HG03457 (cell line): ENCODE measurements around the gene ERBB4.
"Not testable (repeated sequence)": the region's sequence is repeated elsewhere in the genome, so short reads cannot be mapped to it uniquely, and the experiment has no call there.

Experiments used
- ATAC-seq: cut with Tn5 transposase; IDR thresholded peaks from one replicate; pipeline ENCODE4 v1.9.1; 2021; ENCODE audit warnings: moderate number of reproducible peaks; ENCODE audit not compliant: unreplicated experiment

Gene ERBB4

DNA sequence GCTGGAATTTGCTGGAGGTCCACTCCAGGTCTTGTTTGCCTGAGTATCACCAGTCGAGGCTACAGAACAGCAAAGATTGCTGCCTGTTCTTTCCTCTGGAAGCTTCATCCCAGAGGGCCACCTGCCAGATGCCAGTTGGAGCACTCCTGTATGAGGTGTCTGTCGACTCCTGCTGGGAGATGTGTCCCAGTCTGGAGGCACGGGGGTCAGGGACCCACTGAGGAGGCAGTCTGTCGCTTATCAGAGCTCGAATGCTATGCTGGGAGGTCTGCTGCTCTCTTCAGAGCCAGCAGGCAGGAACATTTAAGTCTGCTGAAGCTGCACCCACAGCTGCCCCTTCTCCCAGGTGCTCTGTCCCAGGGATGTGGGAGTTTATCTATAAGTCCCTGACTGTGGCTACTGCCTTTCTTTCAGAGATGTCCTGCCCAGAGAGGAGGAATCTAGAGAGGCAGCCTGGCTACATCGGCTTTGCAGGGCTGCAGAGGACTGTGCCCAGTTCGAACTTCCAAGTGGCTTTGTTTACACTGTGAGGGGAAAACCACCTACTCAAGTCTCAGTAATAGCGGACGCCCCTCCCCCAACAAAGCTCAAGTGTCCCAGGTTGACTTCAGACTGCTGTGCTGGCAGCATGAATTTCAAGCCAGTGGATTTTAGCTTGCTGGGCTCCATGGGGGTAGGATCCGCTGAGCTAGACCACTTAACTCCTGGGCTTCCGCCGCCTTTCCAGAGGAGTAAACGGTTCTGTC lies 301.1 kb downstream of the ERBB4 start:
- no peak for ATAC-seq

DNA sequence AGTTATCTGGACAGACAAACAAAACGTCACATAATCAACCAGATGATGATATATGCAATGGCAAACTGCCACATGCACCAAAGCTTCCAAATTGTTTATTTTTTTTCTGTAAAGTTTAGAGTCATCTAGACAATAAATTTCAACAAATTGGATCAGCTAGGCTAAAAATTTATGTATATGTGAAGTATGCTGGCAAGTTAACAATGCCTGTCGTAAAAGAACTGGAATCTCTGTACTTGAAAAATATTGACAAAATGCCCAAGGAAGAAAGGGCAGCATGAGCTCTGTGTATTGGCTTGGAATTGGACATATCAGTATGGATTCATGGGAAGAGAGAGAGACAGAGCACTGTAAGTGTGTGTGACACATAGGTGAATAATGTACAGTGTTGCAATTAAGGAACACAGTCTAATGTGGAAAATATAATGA lies 309.8 kb downstream of the ERBB4 start:
- no peak for ATAC-seq

DNA sequence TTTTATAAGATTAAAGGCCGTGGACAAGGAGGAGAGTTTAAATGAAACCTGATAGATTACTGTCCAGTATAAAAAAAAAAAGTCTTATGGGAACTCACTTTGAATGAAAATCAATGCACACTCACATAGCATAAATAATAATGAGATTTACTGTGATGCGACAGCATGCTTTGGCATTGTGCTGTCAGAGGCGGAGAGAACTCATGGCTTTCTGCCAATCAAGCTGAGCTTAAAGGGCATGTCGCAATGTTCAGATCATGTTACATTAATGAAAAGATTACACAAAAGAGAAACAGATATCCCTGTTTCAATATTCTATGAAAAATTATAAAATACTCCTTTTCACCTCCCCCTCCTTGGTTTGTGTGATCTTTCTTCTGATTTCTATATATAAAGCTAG lies 310.8 kb downstream of the ERBB4 start:
- no peak for ATAC-seq

DNA sequence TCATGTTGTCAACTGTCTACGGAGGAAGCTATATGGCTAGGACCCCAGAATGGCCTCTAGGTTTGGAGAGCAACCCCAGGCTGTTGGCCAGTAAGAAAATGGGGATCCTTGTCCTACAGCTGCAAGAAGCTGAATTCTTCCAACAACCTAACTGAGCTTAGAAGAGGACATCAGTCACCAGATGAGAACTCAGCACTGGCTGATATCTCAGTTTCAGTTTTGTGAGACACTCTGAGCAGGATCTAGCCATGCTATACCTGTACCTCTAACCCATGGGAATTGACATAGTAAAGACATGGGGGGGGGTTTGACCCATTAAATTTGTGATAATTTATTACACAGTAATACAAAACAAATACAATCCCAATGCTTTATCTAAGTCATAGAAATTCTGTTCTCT lies 312.5 kb downstream of the ERBB4 start:
- no peak for ATAC-seq

DNA sequence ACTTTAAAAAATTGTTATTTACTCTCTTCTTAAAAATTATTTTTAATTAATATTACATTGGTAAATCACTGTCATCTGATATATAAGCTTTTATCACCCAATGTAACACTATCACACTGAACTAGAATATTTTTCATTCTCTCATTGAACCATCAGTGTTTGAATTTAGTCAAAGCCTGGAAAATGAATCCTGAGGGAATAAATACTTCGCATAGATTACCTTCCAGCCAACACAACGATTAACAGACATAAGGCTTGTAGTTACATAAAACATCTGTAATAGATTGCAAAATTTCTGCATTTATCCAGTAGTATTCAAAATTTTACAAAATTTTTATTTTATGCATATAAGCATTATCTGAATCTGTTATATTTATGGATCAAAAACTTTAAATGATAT lies 314.9 kb downstream of the ERBB4 start:
- no peak for ATAC-seq

DNA sequence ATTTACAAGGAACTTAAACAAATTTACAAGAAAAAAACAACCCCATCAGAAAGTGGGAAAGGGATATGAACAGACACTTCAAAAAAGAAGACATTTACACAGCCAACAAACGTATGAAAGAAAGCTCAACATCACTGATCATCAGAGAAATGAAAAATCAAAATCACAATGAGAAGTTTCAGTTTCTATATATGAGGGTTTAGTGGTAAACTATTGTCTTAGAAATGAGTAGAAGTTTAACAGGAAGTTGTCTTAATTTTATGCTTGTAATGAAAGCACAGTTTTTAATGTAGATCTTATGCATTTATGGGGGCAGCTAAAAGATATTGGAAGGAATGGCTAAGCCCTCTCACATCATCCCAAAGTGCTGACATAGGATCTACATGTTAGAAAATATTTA lies 325.4 kb downstream of the ERBB4 start:
- peak; percentile 74 for ATAC-seq

DNA sequence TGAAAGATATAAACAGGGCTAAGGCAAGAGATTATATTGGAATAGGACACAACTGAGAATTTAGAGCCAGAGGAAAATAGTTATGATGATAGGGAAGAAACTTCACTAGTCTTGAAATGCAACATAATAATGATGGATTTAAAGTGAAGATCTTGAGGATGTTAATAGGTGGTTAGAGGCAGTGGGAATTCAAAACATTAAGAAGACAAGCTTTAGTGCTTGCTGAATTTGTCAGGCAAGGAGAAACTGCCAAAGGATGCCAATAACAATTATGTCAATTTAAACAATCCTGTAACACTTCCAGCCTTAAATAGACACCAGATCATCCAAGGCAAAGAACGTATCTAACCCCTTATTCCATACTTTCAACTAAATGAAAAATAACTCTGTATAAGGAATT lies 330.1 kb downstream of the ERBB4 start:
- no peak for ATAC-seq

DNA sequence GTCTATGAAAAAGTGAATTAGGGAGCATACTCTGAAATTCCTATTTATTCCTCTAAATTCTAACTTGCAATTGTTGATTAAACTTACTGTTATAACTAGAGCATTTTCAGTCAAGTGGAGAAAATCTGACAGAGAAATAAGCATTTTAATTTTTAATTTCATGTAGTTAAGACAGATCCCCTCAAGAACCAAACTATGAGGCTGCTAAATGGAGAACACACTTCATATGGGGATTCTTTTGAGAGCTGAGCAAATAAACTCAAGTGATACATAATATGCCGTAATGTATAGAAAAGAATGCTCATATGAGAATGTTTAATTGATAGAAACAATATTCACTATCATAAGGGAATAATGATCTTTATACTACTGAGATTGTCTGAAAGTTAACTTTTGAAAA lies 340.8 kb downstream of the ERBB4 start:
- ATAC-seq: no peak

DNA sequence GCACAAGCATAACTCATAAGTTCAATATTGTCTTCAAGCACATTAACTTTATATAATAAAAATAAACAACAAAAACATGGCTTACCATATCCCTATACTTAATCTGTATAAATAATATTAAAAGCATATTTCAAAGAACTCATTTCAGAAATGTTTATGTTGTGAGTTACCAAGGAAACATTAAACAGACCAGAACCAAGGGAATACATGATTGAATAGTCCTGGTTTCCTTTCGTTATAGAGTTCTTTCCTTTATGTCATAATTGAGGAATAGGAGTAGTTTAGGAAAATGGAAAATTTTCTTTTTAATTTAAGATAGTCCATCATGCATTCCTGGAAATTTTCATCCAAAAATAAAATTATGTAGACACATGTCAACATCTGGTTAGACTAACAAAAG lies 343.0 kb downstream of the ERBB4 start:
- no peak for ATAC-seq

DNA sequence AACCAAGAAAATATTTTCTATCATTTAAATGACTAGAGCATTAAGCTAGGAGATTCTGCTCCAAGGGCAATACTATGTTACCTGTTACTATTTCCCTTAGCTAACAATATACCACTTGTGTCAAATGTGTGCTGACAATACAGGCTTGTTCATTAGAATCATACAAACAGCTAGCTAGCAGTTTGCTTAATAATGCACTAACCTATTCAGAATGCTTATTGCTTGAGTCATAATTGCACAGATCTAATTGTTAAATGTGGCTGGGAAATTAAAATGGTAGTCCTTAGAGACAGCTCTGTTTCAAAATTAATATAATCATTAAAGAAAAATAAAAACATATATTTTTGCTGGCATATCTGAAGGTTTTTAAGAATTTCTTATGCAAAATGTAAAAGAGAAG lies 344.2 kb downstream of the ERBB4 start:
- ATAC-seq: no peak

DNA sequence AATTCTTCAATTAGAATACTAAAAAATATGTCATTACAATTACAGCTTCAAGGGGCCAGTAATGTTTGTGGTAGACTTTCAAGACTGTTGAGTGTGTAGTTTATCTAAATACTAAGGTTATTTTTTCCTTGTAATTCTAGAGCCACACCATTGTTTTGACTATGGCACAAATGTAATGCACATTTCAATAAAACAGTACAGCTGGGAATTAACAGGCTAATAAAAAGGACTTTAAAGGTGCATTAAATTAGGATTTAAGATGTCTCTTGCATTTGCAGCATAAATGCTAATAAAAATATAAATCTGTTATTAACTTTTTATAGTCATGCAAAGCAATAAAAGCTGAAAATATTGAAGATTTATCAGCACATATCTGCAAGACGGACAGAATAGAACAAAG lies 344.8 kb downstream of the ERBB4 start:
- ATAC-seq: no peak

DNA sequence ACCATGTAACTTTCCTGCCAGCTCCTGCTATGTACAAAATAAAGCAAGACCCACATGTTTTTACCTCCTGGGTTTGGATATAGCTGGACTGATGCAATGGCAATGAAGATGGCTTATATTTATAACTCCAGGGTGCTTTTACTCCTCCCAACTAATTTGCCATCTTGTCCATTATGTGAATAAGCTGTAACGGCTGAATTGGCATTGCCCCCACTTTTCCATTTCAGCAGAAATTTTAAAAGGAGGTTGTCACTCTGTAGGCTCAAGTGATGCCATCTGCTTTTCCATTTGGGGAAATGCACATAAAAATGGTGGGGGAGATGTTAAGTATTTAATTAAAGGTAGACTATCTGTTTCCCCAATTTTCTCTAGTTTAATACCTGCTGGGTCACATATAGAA lies 345.5 kb downstream of the ERBB4 start:
- ATAC-seq: no peak

DNA sequence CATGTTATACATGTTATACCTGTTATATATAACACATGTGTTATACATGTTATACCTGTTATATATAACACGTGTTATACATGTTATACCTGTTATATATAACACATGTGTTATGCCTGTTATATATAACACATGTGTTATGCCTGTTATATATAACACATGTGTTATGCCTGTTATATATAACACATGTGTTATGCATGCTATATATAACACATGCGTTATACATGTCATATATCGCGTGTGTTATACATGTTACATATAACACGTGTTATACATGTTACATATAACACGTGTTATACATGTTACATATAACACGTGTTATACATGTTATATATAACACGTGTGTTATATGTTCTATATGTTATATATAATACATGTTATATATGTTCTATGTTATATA lies 347.2 kb downstream of the ERBB4 start:
- not testable (repeated sequence) for ATAC-seq

DNA sequence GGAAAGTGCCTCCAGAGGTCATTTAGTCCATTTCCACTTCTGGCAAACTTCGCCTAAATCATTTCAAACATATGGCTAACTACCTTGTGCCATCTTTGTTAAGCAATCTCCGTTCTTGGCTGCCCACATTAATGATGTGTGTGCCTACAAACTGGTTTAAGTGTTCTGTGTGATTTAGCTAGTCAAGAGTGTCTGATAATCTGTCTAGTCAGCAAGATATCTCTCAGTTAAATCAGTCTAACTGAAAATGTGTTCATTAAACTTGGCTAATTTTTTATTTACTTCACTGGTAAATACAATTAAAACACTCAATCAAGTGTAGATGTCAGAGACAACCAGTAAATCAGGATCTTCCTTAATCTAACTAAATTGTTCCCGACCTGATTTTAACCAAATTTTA lies 352.4 kb downstream of the ERBB4 start:
- ATAC-seq: no peak

DNA sequence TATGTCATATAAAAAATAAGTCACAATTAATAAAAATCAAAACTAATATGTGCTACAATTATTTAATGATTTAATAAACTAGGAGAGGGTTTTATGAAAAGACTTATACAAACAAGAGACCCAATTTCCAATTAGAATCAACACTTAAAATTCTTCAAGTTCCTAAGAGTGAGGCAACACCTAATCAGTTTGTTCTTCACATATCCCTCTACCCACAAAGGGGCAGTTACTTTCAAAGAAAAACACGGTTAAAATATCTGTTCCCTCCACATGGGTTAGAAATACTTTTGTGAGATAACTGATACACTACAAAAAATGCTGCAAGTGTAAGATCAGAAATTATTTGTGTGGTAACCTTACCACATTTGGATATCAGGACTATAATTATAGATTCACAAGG lies 357.0 kb downstream of the ERBB4 start:
- ATAC-seq: no peak

DNA sequence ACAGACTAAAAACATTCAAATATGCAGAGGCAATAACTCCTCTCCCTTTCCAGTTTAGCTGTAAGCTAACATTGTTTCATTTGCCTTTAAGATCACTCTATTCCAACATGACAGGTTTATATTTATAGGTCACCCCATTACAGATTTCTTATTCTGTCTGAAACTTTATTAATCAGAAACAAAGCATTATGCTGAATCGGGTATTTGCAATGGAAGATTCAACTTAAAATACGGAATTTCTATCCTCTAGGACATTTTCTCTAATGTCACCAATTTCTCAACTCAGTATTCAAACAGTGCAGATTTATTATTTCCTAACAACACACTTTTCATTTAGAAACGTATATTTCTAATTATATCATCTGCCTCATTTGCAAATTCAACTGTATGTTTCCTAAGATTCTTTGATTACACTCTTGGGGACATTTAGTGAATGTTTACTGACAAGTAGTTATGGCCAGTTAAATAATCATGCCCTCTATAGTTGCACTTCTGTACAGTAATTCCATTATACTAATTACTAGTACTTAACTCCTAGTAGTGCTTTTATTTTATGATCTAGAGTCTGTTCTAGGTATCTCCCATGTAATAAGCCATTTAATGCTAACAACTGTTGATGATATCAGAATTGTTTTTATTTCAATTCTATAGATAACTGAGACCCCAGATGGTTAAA lies 358.1 kb downstream of the ERBB4 start:
- no peak for ATAC-seq

DNA sequence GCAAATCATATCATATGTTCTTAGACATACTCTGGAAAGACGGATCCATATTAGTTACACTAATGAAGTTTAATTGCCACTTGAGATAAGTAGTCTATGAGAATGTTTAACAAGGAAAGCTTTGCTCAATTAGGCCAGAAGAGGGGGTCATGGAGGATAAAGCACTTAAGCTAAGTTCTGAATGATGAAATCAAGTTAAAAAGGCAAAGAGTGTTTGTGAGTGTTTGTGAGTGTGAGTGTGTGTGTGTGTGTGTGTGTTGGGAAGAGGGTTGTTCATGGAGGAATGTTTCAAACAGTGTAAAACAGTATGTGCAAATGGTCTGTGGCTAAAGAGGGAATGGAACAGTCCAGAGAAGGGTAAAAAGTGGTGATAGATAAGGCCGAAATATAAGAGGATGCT lies 360.9 kb downstream of the ERBB4 start:
- no peak for ATAC-seq

DNA sequence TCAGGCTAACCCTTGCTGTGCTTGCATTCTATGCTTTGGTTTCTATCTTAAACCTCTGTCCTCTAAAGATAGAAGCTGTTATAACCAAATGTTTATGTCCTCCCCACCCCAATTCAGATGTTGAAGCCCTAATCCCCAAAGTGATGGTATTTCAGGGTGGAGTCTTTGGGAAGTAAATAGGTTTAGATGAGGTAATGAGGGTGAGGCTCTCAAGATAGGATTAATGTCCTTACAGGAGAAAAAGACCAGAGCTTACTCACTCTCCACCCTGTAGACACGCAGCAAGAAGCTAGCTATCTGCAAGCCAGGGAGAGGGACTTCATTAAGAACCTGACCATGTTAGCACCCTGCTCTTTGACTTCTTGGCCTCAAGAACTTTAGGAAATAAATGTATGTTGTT lies 362.5 kb downstream of the ERBB4 start:
- ATAC-seq: no peak

DNA sequence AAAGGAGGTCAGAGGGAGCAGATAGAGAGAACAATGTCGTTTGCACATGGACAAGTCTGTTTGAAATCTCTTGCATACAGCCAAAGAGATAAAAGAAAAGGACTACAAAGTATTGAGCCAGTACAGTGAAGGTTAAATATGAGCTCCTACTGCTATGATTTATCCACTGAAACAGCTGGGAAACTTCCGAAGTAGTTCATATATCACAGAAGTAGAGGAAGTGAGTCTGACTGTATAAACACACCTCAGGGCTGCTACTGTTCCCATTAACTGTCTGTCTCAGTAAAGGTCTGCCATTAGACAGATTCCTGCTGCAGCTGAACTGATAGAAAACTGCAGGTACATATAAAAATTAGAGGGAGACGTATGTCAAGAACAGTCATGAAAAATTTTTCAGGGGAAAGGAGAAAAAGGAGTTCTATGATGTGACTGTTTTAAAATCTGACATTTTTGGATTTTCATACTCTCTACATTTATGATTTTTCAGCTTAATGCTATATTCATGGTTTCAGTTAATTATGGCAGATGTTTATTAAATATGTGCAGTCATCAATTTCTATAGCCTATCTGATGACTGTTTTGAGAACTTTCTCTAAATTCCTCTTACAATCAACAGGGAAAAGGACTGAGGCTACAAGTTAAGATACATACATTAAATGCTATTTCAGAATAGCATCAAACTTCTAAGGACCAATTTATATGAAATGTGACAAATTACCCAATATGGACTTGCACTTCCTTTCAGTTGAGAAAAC lies 364.7 kb downstream of the ERBB4 start:
- no peak for ATAC-seq

DNA sequence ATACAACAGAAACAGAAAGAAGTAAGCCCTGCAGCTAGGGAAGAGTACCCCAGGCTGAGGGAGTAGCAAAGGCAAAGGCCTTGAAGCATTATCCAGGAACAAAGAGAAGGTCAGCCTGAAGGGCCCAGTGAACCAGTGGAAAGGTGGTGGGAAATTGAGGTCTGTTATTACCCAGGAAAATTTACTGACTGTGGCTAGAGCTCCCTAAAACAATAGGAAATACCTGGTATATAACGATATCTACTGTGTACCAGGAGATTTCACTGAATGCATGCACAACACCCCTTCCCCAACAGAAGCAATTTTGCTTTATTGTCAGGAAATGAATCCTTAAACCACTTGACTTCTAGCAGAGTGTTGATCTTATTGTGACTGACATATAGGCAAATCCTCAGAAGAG lies 365.3 kb downstream of the ERBB4 start:
- ATAC-seq: no peak

DNA sequence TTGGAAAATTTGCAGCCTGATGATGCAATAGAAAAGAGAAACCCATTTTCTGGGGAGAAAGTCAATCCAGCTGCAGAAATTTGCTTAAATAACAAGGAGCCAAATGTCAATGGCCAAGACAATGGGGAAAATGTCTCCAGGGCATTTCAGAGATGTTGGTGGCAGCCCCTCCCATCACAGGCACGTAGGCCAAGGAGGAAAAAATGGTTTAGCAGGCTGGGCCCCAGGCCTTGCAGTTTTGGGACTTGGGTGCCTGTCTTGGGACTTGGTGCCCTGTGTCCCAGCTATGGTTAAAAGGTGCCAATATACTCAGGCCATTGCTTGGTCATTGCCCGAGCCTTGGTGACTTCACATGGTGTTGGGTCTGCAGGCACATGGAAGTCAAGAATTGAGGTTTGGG lies 368.2 kb downstream of the ERBB4 start:
- ATAC-seq: no peak

DNA sequence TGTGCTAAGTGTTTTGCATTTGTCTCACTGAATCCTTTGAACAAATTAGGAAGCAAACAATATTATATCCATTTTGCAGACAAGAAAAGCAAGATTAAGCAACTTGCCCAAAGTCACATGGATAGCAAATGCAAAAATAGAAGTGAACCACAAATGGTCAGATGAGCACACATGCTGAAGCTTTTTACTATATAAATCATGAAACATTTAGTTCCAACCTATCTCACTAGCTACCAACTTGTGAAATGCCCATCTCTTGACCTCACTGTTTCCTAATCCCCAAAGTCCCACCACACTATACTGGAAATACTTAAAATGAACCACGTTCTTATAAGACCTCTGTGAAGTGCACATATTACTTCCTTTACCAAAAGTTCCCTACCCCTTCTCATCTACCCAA lies 380.5 kb downstream of the ERBB4 start:
- ATAC-seq: no peak
